Measurements from ENCODE around the gene CXCL16.
"Not testable (repeated sequence)": the region's sequence is repeated elsewhere in the genome, so short reads cannot be mapped to it uniquely, and the experiment has no call there.

Gene CXCL16

GRCh38 chr17:4720787-4721186 lies 18.9 kb downstream of the CXCL16 start:
- no peak for DNase-seq

GRCh38 chr17:4719684-4720221 lies 20.0 kb downstream of the CXCL16 start:
- DNase-seq, result no peak

- DNase-seq, result no peak
Measured at GRCh38 chr17:4719146-4719545, 20.6 kb downstream of the CXCL16 start.

- no peak for DNase-seq
Measured at GRCh38 chr17:4718276-4718675, 21.5 kb downstream of the CXCL16 start.

GRCh38 chr17:4717791-4718190 lies 21.9 kb downstream of the CXCL16 start:
- DNase-seq, result no peak

- no peak for DNase-seq
Measured at GRCh38 chr17:4716081-4716480, 23.6 kb downstream of the CXCL16 start.

- DNase-seq, result no peak
Measured at GRCh38 chr17:4715063-4715744, 24.5 kb downstream of the CXCL16 start.

GRCh38 chr17:4714340-4715062 lies 25.2 kb downstream of the CXCL16 start:
- not testable (repeated sequence) for DNase-seq

- no peak for DNase-seq
Measured at GRCh38 chr17:4712526-4712925, 27.2 kb downstream of the CXCL16 start.

- DNase-seq, result no peak
Measured at GRCh38 chr17:4711661-4712181, 28.0 kb downstream of the CXCL16 start.

- DNase-seq, result no peak
Measured at GRCh38 chr17:4710693-4711634, 28.8 kb downstream of the CXCL16 start.

- peak; percentile 95 for DNase-seq
Measured at GRCh38 chr17:4709794-4710692, 29.7 kb downstream of the CXCL16 start, which contains the start of gene ARRB2. Gene ARRB2, plus strand, starts transcription at chr17:4710632. Its CDS starts 90 bp downstream, at chr17:4710722.

- DNase-seq, result peak; percentile 23
Measured at GRCh38 chr17:4708436-4708835, 31.3 kb downstream of the CXCL16 start.

- DNase-seq, result no peak
Measured at GRCh38 chr17:4706121-4706520, 33.6 kb downstream of the CXCL16 start.

GRCh38 chr17:4704991-4705390 lies 34.7 kb downstream of the CXCL16 start:
- no peak for DNase-seq

- DNase-seq, result not testable (repeated sequence)
Measured at GRCh38 chr17:4704574-4704907, 35.2 kb downstream of the CXCL16 start.

GRCh38 chr17:4703330-4703691 lies 36.4 kb downstream of the CXCL16 start:
- no peak for DNase-seq

GRCh38 chr17:4701116-4701515 lies 38.6 kb downstream of the CXCL16 start:
- no peak for DNase-seq

- not testable (repeated sequence) for DNase-seq
Measured at GRCh38 chr17:4699401-4700056, 40.2 kb downstream of the CXCL16 start.

GRCh38 chr17:4696437-4696805 lies 43.3 kb downstream of the CXCL16 start:
- DNase-seq, result no peak

GRCh38 chr17:4693416-4693815 lies 46.3 kb downstream of the CXCL16 start:
- DNase-seq, result no peak

Measured in COR-L47 (cell line).